ENCODE measurements around the gene MRPL52.

The MRPL52 gene

GRCh38 chr14:22877000-22877501, 47.4 kb downstream of the MRPL52 start:
- Histone ChIP-seq H3K27ac (no peak overlapping the region), H3K36me3 (no peaks in the 10 kb centered on the region; the same call in 1 of the 2 replicates)

GRCh38 chr14:22878271-22879246, 48.9 kb downstream of the MRPL52 start:
- no peaks in the 10 kb centered on the region; the same call in 1 of the 2 replicates for H3K36me3 ChIP-seq
- no peak overlapping the region for H3K27ac ChIP-seq
- H3K27me3 ChIP-seq (ENCODE audit: insufficient read depth, low read depth, severe bottlenecking): no peaks in the 10 kb centered on the region
- H3K9me3 ChIP-seq (ENCODE audit: severe bottlenecking): no peaks in the 10 kb centered on the region
- no peak overlapping the region for H3K4me3 ChIP-seq (ENCODE audit: low read depth, low read length)
- TF ChIP-seq, protein P1, sequence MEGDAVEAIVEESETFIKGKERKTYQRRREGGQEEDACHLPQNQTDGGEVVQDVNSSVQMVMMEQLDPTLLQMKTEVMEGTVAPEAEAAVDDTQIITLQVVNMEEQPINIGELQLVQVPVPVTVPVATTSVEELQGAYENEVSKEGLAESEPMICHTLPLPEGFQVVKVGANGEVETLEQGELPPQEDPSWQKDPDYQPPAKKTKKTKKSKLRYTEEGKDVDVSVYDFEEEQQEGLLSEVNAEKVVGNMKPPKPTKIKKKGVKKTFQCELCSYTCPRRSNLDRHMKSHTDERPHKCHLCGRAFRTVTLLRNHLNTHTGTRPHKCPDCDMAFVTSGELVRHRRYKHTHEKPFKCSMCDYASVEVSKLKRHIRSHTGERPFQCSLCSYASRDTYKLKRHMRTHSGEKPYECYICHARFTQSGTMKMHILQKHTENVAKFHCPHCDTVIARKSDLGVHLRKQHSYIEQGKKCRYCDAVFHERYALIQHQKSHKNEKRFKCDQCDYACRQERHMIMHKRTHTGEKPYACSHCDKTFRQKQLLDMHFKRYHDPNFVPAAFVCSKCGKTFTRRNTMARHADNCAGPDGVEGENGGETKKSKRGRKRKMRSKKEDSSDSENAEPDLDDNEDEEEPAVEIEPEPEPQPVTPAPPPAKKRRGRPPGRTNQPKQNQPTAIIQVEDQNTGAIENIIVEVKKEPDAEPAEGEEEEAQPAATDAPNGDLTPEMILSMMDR (IDR thresholded peaks at IDR 0.05; ENCODE audit: low read depth, low read length): no peak
- DNase-seq: no peak

More at GRCh38 chr14:22877000-22877501, 47.4 kb downstream of the MRPL52 start:
- H3K27me3 ChIP-seq (ENCODE audit: insufficient read depth, low read depth, severe bottlenecking): no peaks in the 10 kb centered on the region
- no peak for DNase-seq
- no peaks in the 10 kb centered on the region for H3K9me3 ChIP-seq (ENCODE audit: severe bottlenecking)
- no peak overlapping the region for H3K4me3 ChIP-seq (ENCODE audit: low read depth, low read length)
- TF ChIP-seq, protein P1 (IDR thresholded peaks at IDR 0.05; ENCODE audit: low read depth, low read length): no peak

DNA sequence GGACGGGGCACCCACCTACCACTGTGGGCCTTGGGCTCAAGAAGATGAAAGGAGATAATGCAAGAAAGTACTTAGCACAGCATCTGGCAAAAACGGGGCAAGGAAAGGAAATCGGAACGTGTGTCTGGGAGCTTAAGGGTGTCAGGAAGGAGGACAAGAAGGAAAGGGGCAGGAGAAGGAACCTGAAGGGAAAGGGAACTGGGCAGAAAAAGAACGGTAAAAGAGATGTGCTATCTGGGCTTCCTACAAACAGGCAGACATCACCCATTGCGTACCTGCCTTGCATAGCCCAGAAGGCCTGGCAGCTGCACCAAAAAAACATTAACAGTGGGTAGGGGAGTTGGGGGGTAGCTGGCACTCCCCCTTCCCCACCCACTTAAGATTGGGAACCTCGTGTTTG, 52.4 kb downstream of the MRPL52 start:
- peak overlapping the region; percentile 2; the same call in 1 of the 2 replicates for H3K27ac ChIP-seq
- no peak overlapping the region for H3K4me3 ChIP-seq (ENCODE audit: low read depth, low read length)
- no peak for DNase-seq
- H3K9me3 ChIP-seq (ENCODE audit: severe bottlenecking): no peaks in the 10 kb centered on the region
- TF ChIP-seq, protein P1 (IDR thresholded peaks at IDR 0.05; ENCODE audit: low read depth, low read length): no peak
- H3K36me3 ChIP-seq: no peaks in the 10 kb centered on the region
- no peaks in the 10 kb centered on the region for H3K27me3 ChIP-seq (ENCODE audit: insufficient read depth, low read depth, severe bottlenecking)

GRCh38 chr14:22882529-22883172, 53.0 kb downstream of the MRPL52 start:
- DNase-seq: peak; percentile 77
- Histone ChIP-seq H3K27me3 (ENCODE audit: insufficient read depth, low read depth, severe bottlenecking) (no peaks in the 10 kb centered on the region), H3K4me3 (ENCODE audit: low read depth, low read length) (no peak overlapping the region), H3K27ac (peak overlapping the region; percentile 2), H3K36me3 (no peaks in the 10 kb centered on the region), H3K9me3 (ENCODE audit: severe bottlenecking) (no peaks in the 10 kb centered on the region)
- TF ChIP-seq, protein P1 (IDR thresholded peaks at IDR 0.05; ENCODE audit: low read depth, low read length): no peak

- Histone ChIP-seq H3K27ac (peak within 1 kb of the TSS; percentile 2), H3K9me3 (ENCODE audit: severe bottlenecking) (no peaks in the 10 kb centered on the region), H3K27me3 (ENCODE audit: insufficient read depth, low read depth, severe bottlenecking) (no peaks in the 10 kb centered on the region), H3K4me3 (ENCODE audit: low read depth, low read length) (no peak within 1 kb of the TSS; the same call in 1 of the 2 replicates), H3K36me3 (no peaks in the 10 kb centered on the region)
- TF ChIP-seq, protein P1 (IDR thresholded peaks at IDR 0.05; ENCODE audit: low read depth, low read length): no peak
- DNase-seq: peak; percentile 12
These were observed 53.7 kb downstream of the MRPL52 start, which contains the start of gene REM2 for GRCh38 chr14:22883173-22883976. Gene REM2, plus strand, starts transcription at chr14:22883222. Its CDS starts 66 bp downstream, at chr14:22883288.
